HG03378 (cell line): Measurements from ENCODE around the gene JCAD.

Source experiments
- ATAC-seq: cut with Tn5 transposase; IDR thresholded peaks from one replicate; pipeline ENCODE4 v1.9.1; 2021; ENCODE audit warnings: mild to moderate bottlenecking, moderate library complexity; ENCODE audit not compliant: unreplicated experiment

Gene JCAD

DNA sequence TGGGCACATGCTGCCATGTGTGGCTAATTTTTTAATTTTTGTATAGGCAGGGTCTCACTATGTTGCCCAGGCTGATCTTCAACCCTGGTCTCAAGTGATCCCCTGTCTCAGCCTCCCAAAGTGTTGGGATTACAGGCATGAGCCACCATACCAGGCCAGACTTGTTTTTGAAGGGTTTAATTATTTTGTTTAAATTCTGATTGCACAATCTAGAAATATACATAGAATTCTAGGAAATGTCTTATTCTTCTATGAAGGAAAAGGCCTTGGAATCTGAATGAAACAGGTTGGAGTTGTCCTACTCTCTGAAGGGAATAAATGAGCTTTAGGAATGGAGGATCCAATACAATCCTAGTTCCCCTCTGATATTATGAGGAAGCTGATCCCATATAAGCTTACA is 15.5 kb upstream of the JCAD start:
- no peak for ATAC-seq

DNA sequence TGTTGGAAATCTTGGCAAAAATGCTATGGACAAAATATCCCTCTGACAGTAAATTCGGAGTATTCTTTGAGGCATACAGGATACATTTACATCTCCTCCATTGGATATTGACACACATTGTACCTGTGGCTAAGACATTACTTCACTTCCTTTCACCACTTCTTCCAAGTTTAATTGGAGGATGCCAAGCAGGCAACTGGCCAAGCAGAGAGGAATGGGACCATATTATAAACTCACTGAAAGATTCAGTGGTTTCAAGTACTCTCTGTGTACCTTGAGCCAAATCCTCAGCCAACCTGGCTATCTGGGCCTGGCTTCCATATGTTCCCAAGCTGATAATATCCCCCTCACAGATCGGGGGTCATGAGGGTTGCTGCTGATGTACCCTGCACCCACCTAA is 14.7 kb upstream of the JCAD start:
- no peak for ATAC-seq

DNA sequence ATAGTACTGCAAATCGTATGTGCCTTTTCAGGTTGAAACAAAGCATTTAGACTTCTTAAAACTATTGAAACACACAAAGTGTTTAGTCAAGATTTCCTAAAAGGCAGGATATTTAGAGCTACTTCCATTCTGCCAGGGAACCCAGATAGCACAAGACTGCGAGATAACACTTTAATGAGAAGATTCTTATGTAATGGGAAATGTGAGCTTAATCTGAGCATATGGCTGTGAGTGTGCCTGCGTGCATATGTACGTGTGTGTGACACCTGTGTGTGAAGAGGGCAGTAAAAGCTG is 14.3 kb upstream of the JCAD start:
- no peak for ATAC-seq

DNA sequence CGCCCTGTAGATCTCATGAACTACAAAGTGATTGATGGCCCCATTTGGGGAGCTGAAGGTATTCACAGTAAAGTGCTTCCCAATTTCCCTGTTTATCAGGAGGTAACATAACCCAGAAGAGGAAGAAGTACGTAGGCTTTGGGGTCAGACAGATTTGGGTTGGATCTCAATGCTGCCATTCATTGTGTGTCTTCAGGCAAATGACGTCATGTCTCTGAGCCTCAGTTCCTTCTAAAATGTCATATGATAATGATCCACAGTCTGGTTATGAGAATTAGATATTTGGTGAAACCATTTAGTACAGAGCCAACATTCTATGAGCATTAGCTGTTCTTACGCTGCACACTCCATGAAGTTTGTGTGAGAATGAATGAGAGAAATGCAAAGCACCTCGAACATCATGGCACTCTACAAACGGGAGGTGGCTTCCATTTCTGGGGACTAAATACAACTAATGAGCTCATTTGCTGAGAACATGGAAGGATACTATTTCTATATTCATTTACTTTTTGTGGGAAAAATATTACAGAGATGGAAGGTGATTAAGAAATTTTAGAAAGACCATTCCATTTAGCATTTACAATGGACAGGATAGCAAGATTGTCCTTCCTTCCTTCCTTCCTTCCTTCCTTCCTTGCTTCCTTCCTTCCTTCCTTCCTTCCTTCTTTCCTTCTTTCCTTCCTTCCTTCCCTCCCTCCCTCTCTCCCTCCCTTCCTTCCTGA is 13.8 kb upstream of the JCAD start:
- ATAC-seq = no peak

DNA sequence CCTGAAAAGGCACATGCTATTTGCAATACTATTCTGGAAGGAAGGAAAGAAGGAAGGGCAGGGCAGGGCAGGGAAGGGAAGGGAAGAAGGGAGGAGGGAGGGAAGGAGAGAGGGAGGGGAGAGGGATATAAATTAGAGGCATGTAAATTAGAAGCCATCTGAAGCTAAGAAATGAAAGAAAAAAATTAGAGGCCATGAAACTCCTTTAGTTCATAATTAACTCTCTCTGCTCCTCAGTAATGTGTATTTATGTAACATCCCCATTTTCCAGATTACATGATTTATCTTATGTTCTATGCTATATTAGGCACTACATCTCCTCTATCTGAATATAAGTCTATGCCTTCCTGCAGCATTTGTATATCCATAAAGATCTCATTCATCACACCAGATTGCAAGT is 12.7 kb upstream of the JCAD start:
- ATAC-seq = no peak

DNA sequence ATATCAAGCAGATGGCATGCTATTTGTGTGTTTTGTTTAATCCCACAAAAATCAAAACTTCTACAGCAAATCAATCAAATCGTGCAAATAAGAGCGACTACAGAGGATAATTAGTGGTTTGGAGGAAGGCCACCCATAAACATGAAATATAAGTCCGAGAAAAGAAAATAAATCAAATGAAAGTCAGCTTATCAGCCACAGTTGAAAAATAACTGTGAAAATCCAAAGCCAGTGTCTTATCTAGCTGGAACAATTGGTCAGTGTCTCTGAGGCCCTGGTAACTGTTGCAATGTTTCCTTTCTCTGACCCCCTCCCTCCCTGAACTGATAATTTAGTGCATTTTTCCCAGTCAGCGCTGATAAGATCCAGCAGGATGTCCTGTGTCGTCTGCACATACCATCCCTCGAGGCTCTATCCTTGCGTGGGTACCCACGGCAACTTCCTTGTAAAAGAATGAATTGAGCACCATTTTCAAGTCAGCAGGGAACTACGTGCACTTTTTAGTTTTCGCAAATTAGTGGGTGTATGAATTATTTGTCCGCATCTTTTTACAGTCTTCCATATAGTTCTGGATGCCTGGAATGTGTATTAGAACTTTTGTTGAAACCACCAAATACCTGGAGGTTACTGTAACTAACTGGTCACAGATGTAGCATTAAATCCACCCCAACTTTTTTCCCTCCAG is 10.8 kb upstream of the JCAD start:
- ATAC-seq = no peak

DNA sequence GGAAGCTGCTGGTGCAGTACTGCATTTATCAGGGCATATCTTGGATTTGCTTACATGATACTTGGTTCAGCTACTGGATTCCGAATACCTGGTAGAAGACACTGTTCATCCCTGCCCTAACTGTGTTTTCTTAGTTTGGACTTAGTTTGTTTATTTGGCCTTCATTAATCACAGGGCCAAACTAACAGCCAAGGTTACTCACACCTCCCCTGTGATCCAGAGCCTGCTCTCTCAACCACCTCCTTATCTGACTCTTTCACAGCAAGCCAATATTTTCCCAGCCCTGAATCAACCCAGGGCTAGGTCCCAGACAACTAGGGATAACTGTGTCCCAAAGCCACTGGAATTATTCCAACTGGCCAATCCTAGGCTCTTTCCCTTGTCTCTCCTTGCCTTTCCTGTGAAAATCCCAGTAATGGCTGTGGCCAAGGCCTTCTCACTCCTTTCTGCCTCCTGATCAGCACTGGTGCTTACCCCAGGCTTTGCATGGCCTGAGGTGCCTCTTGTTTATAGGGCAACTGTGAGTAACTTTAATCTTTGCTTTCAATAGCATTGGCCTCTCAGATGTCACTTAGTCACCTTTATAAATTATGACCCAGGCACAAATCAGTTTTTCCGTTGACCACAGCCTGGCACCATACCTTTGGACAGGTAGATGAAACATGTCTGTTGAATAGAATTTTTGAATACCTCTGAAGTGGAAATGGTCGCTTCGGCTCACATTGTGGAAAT is 9.3 kb upstream of the JCAD start:
- no peak for ATAC-seq

DNA sequence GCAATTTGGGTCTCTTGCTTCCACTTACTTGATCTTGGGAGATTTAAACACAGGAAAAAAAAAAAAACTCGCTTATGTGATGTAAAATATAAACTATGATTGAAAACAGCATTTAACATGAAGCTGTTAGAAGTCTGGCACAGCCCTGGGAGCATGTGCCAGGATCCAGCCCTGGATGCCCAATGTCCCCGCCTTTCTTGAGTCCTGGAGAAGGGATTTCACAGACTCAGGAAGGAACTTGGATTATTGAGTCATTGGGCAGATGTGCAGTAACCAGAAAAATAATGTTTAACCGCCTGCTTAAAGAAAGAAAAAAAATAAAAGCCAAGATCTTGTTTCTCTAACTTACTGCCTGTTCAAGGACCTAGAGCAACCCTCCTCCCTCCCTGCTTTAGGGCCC is 3.7 kb upstream of the JCAD start:
- no peak for ATAC-seq

DNA sequence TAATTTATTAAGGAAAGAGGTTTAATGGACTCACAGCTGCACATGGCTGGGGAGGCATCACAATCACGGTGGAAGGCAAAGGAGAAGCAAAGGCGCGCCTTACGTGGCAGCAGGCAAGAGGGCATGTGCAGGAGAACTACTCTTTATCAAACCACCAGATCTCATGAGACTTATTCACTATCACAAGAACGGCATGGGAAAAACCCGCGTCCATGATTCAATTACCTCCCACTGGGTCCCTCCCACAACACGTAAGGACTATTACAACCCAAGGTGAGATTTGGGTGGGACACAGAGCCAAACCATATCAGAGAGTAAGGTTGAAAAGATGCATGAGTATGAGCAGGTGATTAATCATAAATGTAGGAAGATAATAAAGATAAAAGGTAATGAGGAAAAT is 3.2 kb upstream of the JCAD start:
- no peak for ATAC-seq

DNA sequence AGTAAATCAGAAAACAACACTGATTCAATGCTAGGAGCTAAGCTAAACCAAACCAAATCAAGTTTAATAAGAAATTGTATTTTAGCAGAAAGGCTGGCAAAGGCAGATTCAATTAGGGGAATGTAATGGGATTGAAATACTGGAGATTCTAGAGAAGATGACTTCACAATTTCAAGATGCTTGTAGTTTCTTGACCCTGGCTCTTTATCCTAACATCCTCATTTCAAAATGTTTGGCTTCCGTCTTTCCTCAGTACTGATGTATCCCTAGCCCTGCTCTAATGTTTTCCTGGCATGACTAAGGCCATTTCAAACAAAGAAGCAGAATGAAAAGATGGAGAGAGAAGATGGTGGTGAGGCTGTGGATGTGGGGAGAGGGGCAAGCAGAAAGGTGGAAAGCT is 2.7 kb upstream of the JCAD start:
- no peak for ATAC-seq

DNA sequence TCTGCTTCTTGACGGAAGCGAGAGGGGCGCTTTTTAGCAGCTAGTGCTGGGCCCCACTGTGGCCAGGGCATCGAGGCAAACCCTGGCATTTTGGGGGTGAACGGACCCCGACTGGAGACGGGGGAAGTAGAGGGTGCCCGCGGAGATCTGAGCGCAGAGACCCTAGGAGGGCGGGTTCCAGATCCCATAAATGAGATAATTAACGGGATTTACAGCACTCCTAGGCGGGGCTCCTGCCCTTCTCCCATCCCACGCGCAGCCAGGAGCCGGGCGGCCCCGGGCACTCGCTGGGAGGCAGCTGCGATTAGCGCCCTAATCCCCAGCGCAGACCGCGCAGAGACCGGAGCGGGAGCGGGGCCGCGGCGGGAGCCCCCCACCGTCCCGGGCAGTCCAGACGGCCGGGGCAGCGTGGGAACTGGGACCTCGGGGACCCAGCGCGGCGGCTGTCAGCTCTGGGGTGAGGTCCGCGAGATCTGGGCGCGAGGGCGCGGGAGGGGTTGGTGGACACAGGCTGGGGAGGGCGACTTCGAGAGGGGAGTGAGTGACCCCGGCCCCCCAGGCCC is 735 bp downstream of the JCAD start:
- no peak for ATAC-seq

DNA sequence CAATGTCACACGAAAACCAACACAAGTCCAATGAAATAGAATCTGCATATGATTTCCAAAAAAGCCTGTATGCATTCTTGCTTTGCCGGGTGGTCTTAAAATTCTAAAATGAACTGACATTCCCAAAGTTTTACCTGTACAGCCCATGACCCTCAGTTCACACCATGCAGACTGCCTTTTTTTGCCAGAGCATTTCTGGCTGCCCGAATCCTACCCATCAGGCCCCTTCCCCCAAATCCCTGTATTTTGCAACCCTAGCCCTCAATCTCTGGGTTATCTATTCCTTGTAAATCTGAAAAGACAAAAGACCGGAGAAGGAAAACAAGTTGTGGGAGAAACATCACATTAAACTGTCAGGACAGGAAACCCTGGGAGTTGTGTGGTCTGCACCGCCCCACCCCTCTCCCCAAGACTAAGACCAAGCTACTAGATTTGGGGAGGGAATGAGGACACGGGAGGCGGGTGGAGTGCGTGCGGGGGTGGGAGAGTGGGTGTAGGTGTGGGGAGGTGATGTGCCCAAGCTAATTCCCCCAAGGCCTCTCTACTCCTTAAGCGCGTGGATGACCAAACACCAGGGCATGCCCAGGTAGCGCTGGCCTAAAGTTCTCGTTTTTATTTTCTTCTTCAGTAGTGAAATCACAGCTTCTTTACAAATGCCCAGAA is 1.4 kb downstream of the JCAD start:
- no peak for ATAC-seq

DNA sequence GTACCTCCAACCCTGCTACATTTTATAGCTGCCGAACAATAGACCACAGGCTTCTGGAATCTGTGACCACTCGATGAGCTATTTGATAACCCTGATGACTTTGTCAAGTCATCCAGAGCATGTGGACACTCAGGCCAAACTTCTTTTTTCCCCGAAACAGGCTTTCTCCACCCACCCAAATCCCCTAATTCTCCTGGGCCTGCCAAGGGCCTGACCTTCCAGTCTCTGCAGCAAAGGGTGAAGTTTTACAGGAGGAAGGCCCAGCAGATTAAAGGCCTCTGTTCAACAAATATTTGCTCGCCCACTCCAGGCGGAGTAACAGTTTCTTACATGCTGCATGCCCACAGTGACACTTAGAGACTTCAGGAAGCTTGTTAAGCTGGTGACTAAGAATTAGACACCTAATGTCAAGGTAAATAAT is 2.0 kb downstream of the JCAD start:
- no peak for ATAC-seq

DNA sequence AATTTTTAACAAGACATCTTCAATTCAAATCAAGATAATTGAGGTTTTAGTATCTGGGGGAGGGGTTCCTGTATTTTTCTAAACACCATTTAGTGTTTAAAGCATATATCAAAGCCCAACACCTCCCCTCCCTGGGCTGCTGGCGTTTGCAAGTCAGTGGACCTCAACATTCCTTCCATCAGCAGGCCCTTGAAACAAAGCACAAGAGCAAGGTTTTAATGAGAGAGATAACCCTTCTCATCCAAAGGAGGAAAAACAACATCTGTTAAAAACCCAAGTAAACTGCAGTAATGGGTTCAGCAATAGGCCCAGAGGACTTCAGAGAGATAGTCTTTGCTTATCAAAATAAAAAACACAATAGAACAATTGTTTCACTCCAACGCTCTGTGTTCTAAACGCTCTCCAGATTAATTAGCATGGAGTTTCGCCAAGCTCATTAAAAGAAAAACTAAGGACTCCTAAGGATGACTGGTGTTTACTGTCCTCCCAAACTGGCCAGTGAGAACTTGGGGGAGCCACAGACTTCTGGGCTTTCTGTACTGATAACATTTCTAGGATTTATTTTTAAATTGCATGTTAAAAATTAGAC is 2.5 kb downstream of the JCAD start:
- no peak for ATAC-seq

DNA sequence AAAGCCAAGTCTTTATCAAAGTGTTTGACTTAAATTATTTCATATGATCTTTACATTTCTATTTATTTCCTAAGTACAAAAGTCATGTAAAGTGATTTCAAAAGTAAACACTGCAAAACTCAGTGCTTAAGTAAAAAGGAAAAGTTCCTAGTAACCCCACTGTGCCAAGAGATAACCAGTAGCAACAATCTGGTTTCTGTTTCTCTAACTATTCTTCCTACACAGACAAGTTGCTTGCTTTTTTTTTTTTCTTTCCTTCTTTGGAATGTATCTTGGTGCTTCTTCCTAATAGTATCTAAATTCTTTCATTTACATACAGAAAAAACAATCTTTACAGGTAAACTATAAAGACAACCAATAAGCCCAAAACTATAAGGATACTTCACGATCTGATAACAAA is 3.1 kb downstream of the JCAD start:
- ATAC-seq = no peak

DNA sequence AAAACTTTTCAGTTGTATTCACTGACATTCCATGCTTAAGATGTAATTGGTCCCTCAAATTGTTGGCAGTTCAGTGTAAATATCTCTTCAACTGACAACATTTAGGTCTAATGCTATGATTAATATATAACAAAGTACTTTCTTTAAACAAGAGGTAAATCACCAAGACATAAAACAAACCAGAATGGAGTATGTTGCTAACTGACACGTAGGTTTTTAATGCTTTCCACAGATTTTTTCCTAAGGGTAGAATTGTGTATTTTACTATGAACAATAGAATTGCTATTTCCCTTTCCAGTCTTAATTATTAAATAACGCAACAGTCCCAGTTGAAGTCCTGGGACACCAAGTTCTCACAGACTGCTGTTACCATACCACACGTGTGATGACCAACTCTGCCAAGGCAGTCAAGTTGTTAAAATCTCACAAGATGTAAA is 4.1 kb downstream of the JCAD start:
- ATAC-seq = no peak

DNA sequence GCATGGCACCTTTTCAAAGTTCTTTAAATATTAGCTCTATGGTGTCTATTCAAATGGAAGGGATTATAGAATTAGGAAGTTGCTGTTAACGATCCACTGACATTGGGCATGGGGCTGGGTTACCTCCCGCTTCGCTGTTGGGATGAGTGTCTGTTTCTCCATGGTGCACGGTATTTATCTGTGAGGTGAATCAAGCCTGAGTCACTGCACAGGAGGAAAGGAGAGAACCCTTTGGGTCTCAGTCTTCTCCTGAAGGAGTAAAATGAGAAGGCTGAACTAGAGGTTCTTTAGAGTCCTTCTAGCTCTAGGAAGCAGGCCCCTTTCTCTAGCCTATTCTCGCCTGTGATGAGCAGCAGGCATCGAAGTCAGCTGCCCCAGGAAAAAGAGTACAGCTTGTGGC is 7.3 kb downstream of the JCAD start:
- no peak for ATAC-seq

DNA sequence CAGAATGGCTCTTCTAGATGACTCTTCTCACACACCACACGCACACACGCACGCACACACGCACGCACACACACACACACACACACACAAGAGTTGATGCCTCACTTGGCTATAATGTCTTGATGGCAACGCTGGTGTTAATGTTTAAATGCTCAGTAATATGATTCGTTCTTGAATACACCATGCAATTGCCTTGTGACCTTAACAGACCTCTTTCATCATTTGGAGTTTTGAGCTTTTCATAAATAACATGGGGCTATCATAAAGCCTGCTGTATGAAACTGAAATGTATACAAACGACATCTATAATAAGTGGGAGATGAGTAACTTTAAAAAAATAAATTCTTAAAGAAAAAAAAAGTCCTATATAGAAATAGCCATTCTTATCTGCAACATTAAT is 8.2 kb downstream of the JCAD start:
- no peak for ATAC-seq

DNA sequence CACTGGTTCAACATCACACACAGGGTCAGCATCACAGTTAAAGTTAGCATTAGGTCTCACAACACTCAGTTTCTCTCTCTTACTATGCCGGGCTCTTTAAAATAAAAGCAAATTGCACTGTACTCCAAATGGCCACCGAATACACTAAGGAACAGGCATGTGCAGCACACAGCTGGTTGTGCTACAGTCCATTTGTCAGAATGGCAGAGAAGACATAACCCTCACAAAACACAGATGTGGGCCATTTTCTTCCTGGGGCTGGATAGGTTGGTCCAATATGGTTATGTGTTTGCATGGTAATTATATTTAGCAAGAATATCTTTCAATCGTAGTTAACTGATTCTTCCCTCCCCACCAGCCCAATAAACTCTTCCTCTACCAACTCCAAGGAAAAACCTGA is 9.0 kb downstream of the JCAD start:
- no peak for ATAC-seq

DNA sequence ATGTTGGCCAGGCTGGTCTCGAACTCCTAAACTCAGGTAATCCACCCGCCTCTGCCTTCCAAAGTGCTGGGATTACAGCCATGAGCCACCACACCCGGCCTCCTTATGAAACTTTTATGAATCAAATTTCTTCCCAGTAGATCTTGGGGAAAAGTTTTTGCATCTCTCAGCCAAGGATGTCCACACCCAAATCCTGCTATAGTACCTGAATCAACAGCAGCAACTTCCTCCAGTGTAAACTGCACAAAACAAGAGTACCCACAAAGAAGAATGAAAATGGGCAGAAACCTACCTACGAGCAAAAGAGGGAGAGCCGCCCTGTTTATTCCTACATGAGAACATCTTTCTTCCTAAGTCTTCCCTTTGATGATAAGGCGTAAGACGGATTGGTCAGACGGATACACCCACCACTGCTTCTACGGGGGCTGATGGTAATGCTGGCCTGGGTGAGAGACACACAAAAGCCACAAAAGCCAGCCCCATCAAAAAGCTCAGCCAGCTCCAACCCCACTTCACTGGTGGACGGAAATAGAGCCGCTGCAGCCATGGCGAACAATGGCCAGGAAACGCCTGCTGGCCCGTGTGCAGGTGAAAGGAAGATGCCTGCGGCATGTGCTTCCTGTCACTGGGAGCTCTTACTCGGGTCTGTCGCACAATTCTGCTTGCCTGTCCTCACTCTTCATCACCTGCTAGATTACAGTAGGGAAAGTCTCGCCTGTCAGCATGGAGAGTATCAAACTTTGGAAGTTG is 10.4 kb downstream of the JCAD start:
- ATAC-seq = no peak
